Pulmonary artery endothelial cell (primary cell): ENCODE results near the gene TEX26. TPM values are rescaled to one million over a fixed set of nuclear protein-coding genes. Genes with fewer than 3 reads are reported as not detected.
"Not testable (repeated sequence)": the region's sequence is repeated elsewhere in the genome, so short reads cannot be mapped to it uniquely, and the experiment has no call there.

ENCODE experiments used
- DNase-seq: peaks from one replicate; pipeline ENCODE4 v3.0.0-alpha.2; 2011; ENCODE audit warnings: low read depth, low spot score
- total RNA-seq: library from RNA; depleted of rRNA; stranded (reverse); fragments of >200 nt; gene quantifications from 2 replicates; pipeline ENCODE4 v1.2.3, GENCODE V29; 2014

Gene TEX26
- total RNA-seq, 1 donor from 2014 or later = not detected

DNA sequence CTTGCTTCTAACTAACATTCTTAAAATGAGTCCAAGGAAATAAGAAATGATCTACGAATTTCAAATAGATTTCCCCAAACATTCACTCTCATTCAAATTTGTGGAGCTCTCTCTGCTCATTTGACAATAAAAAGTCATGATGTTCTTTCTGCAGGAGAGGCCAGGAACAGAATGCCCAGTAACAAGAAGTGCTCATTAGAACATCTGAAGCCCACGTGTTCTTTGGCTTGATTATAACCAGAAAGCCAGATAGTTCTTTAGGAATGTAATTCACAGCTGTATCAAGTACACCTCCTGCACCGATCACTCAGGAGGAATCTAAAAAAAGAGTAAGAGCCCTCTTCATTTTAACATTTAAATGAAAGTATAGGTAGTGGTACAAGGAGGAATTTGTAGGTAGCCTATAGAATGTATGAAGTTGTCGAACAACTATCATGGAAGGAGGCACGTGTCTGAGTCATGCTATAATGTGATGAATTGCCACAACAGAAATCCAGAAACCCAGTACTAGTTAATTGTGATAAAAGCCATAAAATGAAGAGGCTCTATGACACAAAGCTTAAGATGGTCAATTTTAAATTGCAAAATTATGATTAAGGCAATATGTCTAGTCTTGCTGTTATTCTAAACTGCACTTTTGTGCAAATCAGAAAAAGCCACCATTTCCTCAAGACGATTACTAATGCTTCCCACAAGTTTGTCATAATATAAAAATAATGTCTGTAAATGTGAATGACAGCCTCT is 13.6 kb upstream of the TEX26 start:
- no peak for DNase-seq

- no peak for DNase-seq
Measured at GRCh38 chr13:30920162-30920909, 12.1 kb upstream of the TEX26 start.

GRCh38 chr13:30923418-30923817 is 9.0 kb upstream of the TEX26 start:
- no peak for DNase-seq

GRCh38 chr13:30924721-30925120 is 7.7 kb upstream of the TEX26 start:
- DNase-seq = no peak

- DNase-seq = no peak
Measured at GRCh38 chr13:30925429-30925828, 7.0 kb upstream of the TEX26 start.

DNA sequence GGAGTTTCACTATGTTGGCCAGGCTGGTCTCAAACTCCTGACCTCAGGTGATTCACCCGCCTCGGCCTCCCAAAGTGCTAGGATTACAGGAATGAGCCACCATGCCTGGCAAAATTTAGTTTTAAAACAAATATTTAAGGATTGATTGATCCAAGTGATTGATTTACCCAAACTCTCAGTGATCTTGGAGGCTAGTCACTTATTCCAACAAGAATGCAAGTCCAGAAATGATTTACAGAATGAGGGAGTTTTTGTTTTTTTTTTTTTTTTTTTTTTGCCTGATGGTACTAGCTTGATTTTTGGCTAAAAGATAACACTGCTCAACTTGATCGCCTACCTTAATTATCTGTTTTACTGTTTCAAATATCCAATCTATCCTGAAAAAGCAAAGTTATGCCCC is 5.7 kb upstream of the TEX26 start:
- DNase-seq = no peak

DNA sequence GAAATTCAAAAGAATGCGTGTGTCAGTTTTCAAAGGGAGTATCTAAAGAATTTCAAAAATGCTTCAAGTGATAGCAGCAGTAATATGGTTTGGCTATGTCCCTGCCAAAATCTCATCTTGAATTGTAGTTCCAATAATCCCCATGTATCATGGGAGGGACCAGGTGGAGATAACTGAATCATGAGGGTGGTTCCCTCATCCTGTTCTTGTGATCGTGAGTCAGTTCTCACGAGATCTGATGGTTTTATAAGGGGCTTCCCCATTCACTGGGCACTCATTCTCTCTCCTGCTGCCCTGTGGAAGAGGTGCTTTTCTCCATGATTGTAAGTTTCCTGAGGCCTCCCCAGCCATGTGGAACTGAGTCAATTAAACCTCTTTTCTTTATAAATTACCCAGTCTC is 5.3 kb upstream of the TEX26 start:
- DNase-seq = not testable (repeated sequence)

GRCh38 chr13:30927595-30927994 is 4.9 kb upstream of the TEX26 start:
- no peak for DNase-seq

- DNase-seq = no peak
Measured at GRCh38 chr13:30928978-30929377, 3.5 kb upstream of the TEX26 start.

DNA sequence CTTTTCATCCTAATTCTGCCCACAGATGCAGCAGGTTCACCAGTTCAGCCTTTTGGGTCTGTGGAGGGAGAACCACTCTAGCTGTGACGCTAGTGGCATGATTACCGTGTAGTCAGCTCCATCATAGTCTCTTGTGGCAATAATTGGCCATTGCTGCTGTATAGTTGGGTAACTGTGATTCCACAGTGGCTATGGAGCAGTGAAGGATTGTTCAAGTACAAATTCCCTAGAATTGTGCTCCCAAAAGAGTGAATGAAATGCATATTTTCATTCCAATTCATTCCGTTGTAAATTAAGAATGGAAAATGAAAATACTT is 856 bp downstream of the TEX26 start:
- no peak for DNase-seq

DNA sequence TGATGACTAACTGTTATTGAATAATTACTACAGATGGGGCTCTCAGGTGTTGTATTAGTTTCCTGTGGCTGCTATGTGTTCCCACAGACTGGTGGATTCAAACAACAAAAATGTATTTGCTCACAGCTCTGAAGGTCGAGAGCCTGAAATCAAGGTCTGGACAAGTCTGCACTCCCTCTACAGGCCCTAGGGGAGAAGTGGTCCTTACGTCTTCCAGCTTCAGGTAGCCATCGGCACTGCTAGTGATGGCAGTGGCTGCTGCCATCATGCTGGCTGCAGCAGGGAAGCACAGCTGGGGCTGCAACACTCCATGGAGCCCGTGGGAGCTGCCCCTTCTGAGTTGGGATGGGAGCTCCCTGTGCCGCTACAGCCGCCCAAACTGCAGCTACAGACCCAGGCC is 1.9 kb downstream of the TEX26 start:
- no peak for DNase-seq

- DNase-seq = no peak
Measured at GRCh38 chr13:30934803-30935202, 2.3 kb downstream of the TEX26 start.

- no peak for DNase-seq
Measured at GRCh38 chr13:30936971-30937370, 4.5 kb downstream of the TEX26 start.

DNA sequence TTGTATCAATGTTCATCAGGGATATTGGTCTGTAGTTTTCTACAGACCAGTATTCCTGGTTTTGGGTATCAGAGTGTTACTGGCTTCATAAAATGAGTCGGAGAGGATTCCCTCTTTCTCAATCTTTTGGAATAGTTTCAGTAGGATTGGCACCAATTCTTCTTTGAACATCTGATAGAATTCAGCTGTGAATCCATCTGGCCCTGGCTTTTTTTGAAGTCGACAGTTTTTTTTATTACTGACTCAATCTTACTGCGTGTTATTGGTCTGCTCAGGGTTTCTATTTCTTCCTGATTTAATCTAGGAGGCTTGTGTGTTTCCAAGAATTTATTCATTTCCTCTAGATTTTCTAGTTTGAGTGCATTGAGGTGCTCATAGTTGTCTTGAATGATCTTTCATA is 11.4 kb downstream of the TEX26 start:
- DNase-seq = no peak

DNA sequence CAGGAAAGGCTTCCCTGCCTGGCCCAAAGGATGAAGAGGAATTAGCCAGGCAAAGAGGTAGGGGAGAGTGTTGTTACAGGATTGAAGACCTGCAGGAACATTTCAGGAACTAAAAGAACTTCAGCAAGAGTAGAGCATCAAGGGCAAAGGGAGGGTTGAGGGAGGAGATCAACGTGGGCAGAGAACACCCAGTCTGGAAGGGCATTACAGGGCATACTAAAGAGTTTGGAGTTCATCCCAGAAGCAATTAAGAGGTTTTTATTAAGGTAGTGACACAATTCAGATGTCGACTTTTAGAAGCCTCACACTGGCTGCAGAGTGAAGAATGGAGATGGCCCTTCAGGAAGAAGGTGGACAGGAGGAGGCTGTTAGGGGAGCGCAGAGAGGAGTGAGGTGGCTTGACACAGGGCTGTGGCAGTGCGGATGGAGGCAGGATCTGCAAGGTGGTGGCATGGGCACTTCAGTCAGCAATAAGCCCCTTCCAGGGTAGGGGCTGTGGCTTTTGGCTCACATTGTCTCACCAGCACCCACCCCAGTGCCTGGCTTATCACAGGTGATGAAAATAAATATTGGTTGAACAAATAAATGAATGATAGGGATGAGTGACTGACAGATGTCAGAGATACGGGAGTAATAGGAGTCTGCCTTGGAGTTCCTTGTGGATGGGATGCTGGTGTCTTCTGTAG is 24.9 kb downstream of the TEX26 start:
- no peak for DNase-seq

DNA sequence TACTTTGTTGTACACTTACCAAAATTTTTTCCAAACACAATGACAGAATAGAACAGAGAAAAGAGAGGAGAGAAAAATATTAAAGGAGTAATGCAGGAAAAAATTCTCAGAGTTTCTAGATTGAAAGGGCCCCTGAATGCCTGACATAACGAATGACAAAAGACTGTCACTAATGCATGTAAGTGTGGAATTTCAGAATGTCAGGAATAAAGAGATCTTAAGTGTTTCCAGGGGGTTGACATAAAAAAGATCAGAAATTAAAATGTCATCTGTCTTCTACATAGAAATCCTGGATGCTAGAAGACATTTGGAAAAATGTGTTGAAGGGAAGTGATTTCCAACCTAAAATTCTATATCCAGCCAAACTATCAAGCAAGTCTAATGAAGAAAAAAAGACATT is 27.2 kb downstream of the TEX26 start:
- DNase-seq = no peak

DNA sequence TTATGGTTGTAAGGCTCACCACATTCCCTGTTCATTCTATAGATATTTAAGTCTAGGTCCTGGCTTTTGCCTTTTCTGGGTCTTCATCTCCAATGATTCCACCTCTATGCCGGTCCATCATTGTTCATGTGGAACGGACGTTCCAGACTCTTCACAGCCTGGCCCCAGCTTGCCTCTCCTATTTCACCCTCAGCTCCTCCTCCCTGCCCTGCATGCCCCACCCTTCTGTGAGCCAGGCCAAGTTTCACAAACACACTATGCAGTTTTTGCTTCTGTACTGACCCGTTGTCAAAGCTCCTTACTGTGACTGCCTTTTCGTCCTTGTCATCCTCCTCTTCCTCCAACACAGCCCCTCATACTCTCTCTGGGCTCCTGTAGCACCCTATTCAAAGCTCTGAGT is 31.3 kb downstream of the TEX26 start:
- DNase-seq = no peak

DNA sequence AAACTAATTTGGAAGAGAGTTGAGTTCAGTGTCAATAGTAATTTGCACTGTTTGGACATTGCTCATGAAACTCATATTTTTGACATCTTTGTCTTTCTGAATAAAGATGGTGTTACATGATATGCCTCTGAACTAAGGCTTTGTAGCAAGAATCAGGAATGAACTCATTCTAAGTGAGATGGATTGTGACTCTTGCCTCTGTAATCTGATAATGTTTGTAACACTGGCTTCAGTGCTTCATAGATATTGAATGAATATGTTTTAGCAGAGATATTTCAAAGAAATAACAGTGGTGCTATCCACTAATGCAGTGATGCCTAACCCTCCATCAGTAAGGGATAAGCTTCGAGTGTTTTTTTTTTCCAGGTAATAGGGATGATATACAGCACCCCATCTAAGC is 32.9 kb downstream of the TEX26 start:
- DNase-seq = no peak

DNA sequence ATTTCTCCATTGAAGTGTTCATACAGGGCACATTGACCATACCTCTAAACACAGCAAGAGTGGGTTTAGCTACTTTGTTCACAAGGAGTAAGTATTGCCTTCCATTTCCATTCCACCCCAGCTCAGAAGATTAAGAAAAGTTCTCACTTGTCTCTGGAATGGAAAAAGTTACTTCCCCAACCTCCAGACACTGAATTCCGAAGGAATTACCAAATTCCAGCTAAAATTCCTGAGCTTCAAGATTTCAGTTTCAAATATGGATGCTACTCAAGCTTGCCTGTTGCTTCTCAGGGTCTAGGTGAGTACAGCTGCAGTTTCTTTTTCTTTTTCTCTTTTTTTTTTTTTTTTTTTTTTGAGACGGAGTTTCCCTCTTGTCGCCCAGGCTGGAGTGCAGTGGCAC is 33.6 kb downstream of the TEX26 start:
- DNase-seq = no peak

- no peak for DNase-seq
Measured at GRCh38 chr13:30968846-30969245, 36.4 kb downstream of the TEX26 start.

- no peak for DNase-seq
Measured at GRCh38 chr13:30971575-30971974, 39.1 kb downstream of the TEX26 start.

DNA sequence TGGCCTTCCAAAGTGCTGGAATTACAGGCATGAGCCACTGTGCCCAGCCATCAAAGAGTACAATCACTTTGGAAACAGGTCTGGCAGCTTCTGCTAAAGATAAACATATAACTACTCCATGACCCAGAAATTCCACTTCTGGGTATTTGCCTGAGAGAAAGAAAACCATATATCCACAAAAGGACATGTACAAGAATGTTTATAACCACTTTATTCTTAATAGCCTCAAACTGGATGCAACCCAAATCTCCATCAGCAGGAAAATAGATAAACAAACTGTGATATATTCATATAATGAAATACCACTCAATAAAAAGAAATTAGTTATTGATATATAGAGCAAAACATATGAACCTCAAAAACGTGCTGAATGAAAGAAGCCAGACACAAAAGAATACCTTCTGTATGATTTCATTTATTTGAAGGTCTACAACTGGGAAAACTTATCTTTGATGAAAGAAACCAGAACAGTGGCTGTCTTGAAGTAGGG is 40.5 kb downstream of the TEX26 start:
- DNase-seq = no peak

GRCh38 chr13:30974350-30974749 is 41.9 kb downstream of the TEX26 start:
- DNase-seq = no peak
